Small intestine (tissue), 7 donors: ENCODE measurements around the gene ELMOD3. TPM values are rescaled to one million over a fixed set of nuclear protein-coding genes. Genes with fewer than 3 reads are reported as not detected.
"Not testable (repeated sequence)": the region's sequence is repeated elsewhere in the genome, so short reads cannot be mapped to it uniquely, and the experiment has no call there.

Source experiments
- DNase-seq, 2 donors: peaks; one replicate each; pipeline versions ENCODE4 v3.0.0 to v3.0.0-alpha.2; 2013
- FAIRE-seq: peaks from 2 replicates; lab custom pipeline; 2012; peaks lifted over from hg19 to GRCh38; lab: Jason Lieb, UNC
- H3K27ac ChIP-seq, 3 donors: one replicate each; pipeline ENCODE4 v1.5.1; 2013; ENCODE audit warnings: low read length in 2 of 3, mild to moderate bottlenecking in 2 of 3, control low read depth in 1 of 3, inconsistent platforms in 1 of 3, low read depth in 1 of 3, moderate library complexity in 1 of 3
- H3K27me3 ChIP-seq, 3 donors: one replicate each; pipeline ENCODE4 v1.6.1; 2013; ENCODE audit warnings: low read length in 3 of 3, inconsistent platforms in 1 of 3; ENCODE audit not compliant: control insufficient read depth in 3 of 3, insufficient read depth in 3 of 3
- H3K36me3 ChIP-seq, 3 donors: one replicate each; pipeline ENCODE4 v1.6.1; 2013; ENCODE audit warnings: low read length in 3 of 3, inconsistent platforms in 1 of 3, low read depth in 1 of 3, mild to moderate bottlenecking in 1 of 3, moderate library complexity in 1 of 3; ENCODE audit not compliant: control insufficient read depth in 3 of 3, insufficient read depth in 2 of 3
- H3K4me1 ChIP-seq, 3 donors: one replicate each; pipeline ENCODE4 v1.6.1; 2013; ENCODE audit warnings: low read length in 2 of 3, inconsistent platforms in 1 of 3, low read depth in 1 of 3, mild to moderate bottlenecking in 1 of 3, moderate library complexity in 1 of 3; ENCODE audit not compliant: control insufficient read depth in 3 of 3, insufficient read depth in 2 of 3
- H3K4me3 ChIP-seq, 3 donors: one replicate each; pipeline ENCODE4 v1.5.1; 2013; ENCODE audit warnings: low read length in 3 of 3, control low read depth in 1 of 3, inconsistent platforms in 1 of 3, low read depth in 1 of 3, mild to moderate bottlenecking in 1 of 3, moderate library complexity in 1 of 3
- H3K9me3 ChIP-seq, 2 donors: one replicate each; pipeline ENCODE4 v1.6.1; 2013; ENCODE audit warnings: low read depth in 1 of 2, low read length in 1 of 2; ENCODE audit not compliant: control insufficient read depth in 2 of 2, insufficient read depth in 1 of 2
- WGBS, 3 donors: extraction: QIAGEN DNeasy Blood & Tissue Kit; methylation state at CpG; one replicate each; pipeline ENCODE4 v1.1.7; 2013; 5-methylcytosine and 5-hydroxymethylcytosine counted together
- polyA plus RNA-seq, 4 donors: library from polyadenylated mRNA; stranded (reverse) in 3 of 4; unstranded in 1 of 4; fragments of 200-250 nt in 3 of 4; fragments of 120-200 nt in 1 of 4; gene quantifications; one replicate each; pipeline versions ENCODE4 v1.2.1 to v1.2.3, GENCODE V29; 2013
- donor health status: healthy with polysubstance abuse.
- donor health status: control.
- donor health status: control.
- donor health status: Bipolar disorder and iron deficiency.
- donor health status: healthy.

ELMOD3 gene
- polyA plus RNA-seq, 4 donors, result 16.1 to 36.9 (median 22.5) TPM

DNA sequence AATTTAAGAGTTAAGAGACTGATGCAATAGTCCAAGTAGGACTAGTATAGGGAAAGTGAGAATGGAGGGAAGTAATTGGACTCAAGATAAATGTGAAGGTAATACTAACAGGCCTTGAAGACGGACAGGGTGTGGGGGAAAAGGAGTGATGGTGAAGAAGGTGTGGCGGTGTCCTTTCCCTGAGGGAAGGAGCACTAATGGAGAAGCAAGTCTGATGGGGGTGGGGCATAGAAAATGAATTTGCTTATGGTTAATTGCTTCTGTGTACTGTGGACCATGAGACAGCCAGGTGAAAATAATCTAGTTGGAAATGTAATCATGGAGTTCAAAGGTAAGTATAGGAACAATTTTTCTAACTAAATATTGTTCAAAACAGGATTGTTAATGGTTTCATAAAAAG, 19.6 kb upstream of the ELMOD3 start:
- Histone ChIP-seq H3K9me3 (no peaks in the 10 kb centered on the region), H3K27ac (peak overlapping the region in 1 of 3 donors; percentile 76), H3K27me3 (no peaks in the 10 kb centered on the region), H3K4me1 (peaks cover 0 to 12% (median 0%) of the 10 kb centered on the region in 3 donors), H3K36me3 (no peaks in the 10 kb centered on the region), H3K4me3 (no peak overlapping the region)
- FAIRE-seq, result no peak
- peak; percentile 70 to 95 for DNase-seq
- 6 to 35% (median 26%) methylated on average over 2 of the region's 2 CpGs for WGBS, 3 donors

DNA sequence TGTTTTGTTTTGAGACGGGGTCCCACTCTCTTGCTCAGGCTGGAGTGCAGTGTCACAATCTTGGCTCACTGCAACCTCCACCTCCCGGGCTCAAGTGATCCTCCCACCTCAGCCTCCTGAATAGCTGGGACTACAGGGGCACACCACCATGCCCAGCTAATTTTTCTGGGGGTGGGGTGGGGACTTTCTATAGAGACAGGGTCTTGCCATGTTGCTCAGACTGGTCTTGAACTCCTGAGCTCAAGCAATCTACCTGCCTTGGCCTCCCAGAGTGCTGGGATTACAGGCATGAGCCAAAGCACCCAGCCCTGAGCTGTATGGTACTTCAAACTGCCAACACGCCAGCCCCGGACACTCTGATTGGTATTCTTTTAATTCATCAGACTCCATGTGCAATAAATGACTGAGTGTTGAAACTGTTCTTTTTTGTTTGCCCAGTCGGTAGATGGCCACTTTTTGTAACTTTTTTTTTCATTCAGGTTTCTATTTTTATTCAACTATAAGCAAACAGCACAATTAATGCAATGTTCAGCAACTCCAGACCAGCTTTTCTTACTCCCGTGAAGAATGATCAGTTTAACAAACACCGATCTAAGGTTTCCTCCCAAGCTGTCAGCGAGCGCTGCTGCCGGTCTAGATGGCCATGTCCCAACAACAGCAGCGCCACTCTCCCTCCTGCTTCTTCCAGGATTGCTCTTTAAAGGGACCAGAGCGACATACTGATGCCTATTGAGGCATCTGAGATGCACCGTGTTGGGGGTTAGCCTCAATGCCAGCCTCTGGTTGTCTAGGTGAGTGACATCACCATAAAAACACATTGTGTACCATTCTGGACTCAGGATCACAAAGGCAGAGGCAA, 14.3 kb upstream of the ELMOD3 start:
- 59 to 61% (median 60%) methylated on average over 13 of the region's 13 CpGs for WGBS, 3 donors
- FAIRE-seq, result no peak

DNA sequence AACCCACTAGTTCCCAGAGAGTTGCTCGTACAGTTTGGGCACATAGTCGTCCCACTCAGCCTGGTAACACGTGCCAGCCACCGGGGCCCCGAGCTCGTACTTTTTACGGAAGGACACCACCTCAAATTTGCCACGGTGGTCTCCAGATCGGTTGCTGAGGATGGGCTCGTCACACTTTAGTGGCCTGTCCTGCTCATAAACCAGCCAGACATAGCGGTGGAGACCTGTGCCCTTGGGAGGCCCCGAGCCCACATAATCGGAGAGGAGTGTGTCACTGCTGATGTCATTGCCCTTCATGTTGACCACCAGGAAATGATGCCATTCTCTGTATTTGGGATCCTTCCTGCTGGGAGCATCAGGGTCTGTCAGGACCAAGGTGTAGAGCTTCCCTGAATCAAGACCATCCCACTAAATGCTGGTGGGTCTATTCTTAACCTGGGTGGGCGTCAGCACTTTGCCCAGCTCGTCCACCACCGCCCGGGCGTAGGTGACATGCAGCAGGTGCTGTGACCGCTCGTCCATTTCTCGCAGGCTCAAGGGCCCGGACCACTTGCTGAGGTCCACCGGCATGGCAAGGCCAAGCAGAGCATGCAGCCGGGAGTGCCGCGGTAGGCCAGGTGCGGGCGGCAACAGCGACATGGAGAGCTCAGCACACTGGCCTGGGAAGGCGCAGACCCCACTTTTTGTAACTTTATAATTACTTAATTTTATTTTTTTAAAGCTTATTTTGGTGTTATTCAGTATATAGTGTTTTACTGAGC, 13.1 kb upstream of the ELMOD3 start:
- FAIRE-seq (no peak), DNase-seq (no peak)
- no peak overlapping the region for H3K27ac ChIP-seq
- H3K27me3 ChIP-seq, result no peaks in the 10 kb centered on the region
- H3K36me3 ChIP-seq, result peaks cover 13 to 48% (median 14%) of the 10 kb centered on the region in 3 donors
- H3K4me3 ChIP-seq, result no peak overlapping the region
- peaks cover 0 to 2% (median 0%) of the 10 kb centered on the region in 3 donors for H3K4me1 ChIP-seq
- 93 to 94% (median 93%) methylated on average over 30 of the region's 30 CpGs for WGBS, 3 donors
- H3K9me3 ChIP-seq, result no peaks in the 10 kb centered on the region

More for the DNA sequence above, 14.3 kb upstream of the ELMOD3 start:
- Histone ChIP-seq H3K27ac (no peak overlapping the region), H3K27me3 (no peaks in the 10 kb centered on the region), H3K36me3 (peaks cover 5 to 36% (median 7%) of the 10 kb centered on the region in 3 donors), H3K4me1 (peaks cover 0 to 6% (median 2%) of the 10 kb centered on the region in 3 donors), H3K4me3 (no peak overlapping the region), H3K9me3 (no peaks in the 10 kb centered on the region)
- no peak for DNase-seq

DNA sequence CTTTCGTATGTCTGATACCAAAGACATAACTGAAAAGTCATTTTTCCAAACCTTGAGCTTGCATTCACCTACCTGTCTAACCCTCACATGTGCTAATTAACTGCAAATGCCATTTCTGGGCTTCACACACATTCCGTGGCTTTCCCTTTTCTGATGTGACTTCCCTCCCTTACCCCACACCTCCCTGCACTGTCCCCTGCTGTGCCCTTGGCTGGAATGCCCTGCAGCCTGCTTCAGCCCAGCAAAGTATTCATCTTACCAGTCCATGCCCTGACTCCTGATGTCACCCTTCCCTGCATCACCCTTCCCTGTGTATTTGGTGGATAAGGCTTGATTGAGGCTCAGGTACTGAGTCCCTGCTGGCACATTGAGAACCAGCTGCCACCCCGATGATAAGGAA, 12.4 kb upstream of the ELMOD3 start:
- Histone ChIP-seq H3K27ac (no peak overlapping the region), H3K4me1 (peaks cover 0 to 2% (median 0%) of the 10 kb centered on the region in 3 donors), H3K4me3 (no peak overlapping the region), H3K36me3 (peaks cover 13 to 51% (median 17%) of the 10 kb centered on the region in 3 donors), H3K27me3 (no peaks in the 10 kb centered on the region), H3K9me3 (no peaks in the 10 kb centered on the region)
- DNase-seq (no peak), FAIRE-seq (no peak)
- 78 to 82% (median 80%) methylated on average over 3 of the region's 3 CpGs for WGBS, 3 donors

DNA sequence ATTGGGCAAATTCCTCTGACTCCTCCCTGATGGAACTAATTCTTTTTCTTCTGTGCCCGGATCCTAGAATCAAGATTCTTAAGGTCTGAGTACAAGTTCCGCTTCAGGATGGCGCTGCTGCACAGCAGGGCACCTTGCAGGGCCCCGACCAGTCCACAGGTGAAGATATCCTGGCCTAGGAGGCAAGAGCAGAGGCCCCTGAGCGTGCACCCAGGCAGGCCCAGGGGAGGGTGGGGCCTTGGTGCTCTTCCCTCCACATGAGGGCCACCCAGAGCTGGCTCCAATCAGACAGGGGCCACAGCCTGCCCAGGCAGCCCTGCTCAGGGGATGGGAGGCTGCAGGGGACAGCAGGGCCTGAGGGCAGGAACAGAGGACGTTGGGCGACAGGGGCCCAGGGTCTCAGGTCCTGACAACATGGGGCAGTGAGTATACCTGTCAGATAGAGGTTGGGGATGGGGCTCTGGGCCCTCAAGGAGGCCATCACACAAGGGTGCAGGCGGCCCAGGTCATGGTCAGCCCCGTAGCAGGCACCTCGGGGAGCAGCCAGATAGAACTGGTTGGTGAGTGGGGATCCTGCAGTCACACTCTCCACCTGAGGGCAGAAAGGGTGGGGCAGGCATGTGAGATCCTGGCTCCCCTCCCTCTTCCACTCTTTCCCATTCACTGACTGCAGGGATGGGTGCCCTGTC, 11.2 kb upstream of the ELMOD3 start:
- H3K27ac ChIP-seq, H3K4me3 ChIP-seq, FAIRE-seq, H3K4me1 ChIP-seq, H3K9me3 ChIP-seq, H3K27me3 ChIP-seq, DNase-seq: not testable (repeated sequence)
- 84 to 91% (median 91%) methylated on average over 9 to 10 of the region's 10 CpGs for WGBS, 3 donors
- peaks cover 13 to 53% (median 18%) of the 10 kb centered on the region in 3 donors for H3K36me3 ChIP-seq

DNA sequence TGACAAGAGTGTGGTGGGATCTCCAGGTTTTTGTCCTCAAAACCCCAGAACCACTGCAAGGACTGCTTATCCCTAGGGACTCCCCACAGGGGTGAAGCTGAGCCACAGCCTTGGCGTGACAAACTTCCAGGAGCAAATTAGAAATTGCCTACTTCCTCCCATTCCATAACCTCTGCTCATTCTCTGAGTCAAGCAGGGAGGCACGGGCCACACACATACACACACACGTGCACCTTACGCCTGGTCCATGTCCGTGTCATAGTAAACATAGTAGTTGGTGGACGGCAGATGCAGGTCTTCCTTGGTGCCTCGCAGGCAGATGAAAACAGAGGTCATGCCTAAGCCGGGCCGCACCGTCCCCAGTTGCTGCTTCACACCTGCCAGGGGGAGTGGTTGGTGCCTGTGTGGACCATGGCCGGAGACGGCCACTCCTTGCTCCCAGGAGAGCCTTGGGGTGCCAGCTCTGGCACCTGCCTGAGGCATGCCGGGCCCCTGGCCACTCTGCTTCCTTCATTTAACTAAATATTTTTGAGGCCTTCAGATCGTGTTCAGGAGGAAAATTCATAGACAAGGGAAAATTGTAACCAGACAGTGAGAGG, 10.1 kb upstream of the ELMOD3 start:
- FAIRE-seq (no peak), DNase-seq (peak in 1 of 2 donors; percentile 64)
- peaks cover 18 to 62% (median 22%) of the 10 kb centered on the region in 3 donors for H3K36me3 ChIP-seq
- no peak overlapping the region for H3K27ac ChIP-seq
- H3K27me3 ChIP-seq, result no peaks in the 10 kb centered on the region
- H3K4me3 ChIP-seq, result no peak overlapping the region
- H3K4me1 ChIP-seq, result peaks cover 0 to 5% (median 2%) of the 10 kb centered on the region in 3 donors
- 43 to 76% (median 59%) methylated on average over 14 of the region's 14 CpGs for WGBS, 3 donors
- no peaks in the 10 kb centered on the region for H3K9me3 ChIP-seq

DNA sequence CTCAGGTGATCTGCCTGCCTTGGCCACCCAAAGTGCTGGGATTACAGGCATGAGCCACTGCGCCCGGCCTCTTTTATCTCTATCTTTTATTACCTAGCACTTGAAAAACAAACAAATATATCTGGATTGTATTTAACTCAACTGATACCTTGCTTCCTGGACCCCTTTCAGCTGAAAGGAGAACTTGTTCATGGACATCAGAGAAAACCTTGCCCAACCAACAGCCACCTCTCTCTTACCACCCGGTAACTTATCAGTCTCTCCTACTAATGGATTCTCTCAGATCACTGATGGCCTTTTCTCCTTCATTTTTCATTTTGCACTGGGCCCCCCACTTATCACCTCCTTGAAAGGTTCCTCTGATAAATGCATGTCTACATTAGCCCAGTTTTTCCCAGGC, 7.0 kb upstream of the ELMOD3 start:
- no peak for FAIRE-seq
- WGBS, 3 donors, result 7 to 67% (median 46%) methylated on average over 3 of the region's 3 CpGs
- H3K27ac ChIP-seq, result no peak overlapping the region

More for the DNA sequence above, 7.0 kb upstream of the ELMOD3 start:
- no peak overlapping the region for H3K4me3 ChIP-seq
- H3K27me3 ChIP-seq, result no peaks in the 10 kb centered on the region
- DNase-seq, result peak; percentile 27 to 60
- no peaks in the 10 kb centered on the region for H3K9me3 ChIP-seq
- H3K36me3 ChIP-seq, result peaks cover 24 to 79% (median 36%) of the 10 kb centered on the region in 3 donors
- peaks cover 0 to 5% (median 2%) of the 10 kb centered on the region in 3 donors for H3K4me1 ChIP-seq
